Muscle layer of colon (tissue), 2 donors: ENCODE results near the gene TSPAN6.

ENCODE experiments used
- H3K27ac ChIP-seq: one replicate; pipeline ENCODE4 v1.7.0; 2013; ENCODE audit warnings: low read depth, mild to moderate bottlenecking, low read length, moderate library complexity
- H3K27me3 ChIP-seq, 2 donors: one replicate each; pipeline ENCODE4 v1.7.0; 2013; ENCODE audit warnings: low read length in 2 of 2, mild to moderate bottlenecking in 2 of 2; ENCODE audit not compliant: insufficient read depth in 2 of 2, control insufficient read depth in 1 of 2
- H3K36me3 ChIP-seq: one replicate; pipeline ENCODE4 v1.7.0; 2013; ENCODE audit warnings: mild to moderate bottlenecking, low read length; ENCODE audit not compliant: insufficient read depth
- H3K4me1 ChIP-seq: one replicate; pipeline ENCODE4 v1.7.0; 2013; ENCODE audit warnings: mild to moderate bottlenecking, low read length; ENCODE audit not compliant: insufficient read depth
- H3K4me3 ChIP-seq, 2 donors: one replicate each; pipeline ENCODE4 v1.7.0; 2013; ENCODE audit warnings: low read length in 2 of 2, low read depth in 1 of 2, mild to moderate bottlenecking in 1 of 2, moderate library complexity in 1 of 2
- H3K9ac ChIP-seq: one replicate; pipeline ENCODE4 v1.7.0; 2013; ENCODE audit warnings: low read length
- H3K9me3 ChIP-seq: one replicate; pipeline ENCODE4 v1.7.0; 2013; ENCODE audit warnings: mild to moderate bottlenecking, low read length
- donor health status: abdominal sarcoma.
- donor health status: Adenocarcinoma of cecum.

TSPAN6 gene

GRCh38 chrX:100645106-100645505, 8.5 kb upstream of the TSPAN6 start:
- no peak overlapping the region for H3K4me3 ChIP-seq
- H3K36me3 ChIP-seq: no peaks in the 10 kb centered on the region
- no peaks in the 10 kb centered on the region for H3K4me1 ChIP-seq
- no peaks in the 10 kb centered on the region for H3K9me3 ChIP-seq
- H3K27me3 ChIP-seq: peaks cover 0 to 13% of the 10 kb centered on the region in 2 donors
- no peak overlapping the region for H3K9ac ChIP-seq
- no peak overlapping the region for H3K27ac ChIP-seq

DNA sequence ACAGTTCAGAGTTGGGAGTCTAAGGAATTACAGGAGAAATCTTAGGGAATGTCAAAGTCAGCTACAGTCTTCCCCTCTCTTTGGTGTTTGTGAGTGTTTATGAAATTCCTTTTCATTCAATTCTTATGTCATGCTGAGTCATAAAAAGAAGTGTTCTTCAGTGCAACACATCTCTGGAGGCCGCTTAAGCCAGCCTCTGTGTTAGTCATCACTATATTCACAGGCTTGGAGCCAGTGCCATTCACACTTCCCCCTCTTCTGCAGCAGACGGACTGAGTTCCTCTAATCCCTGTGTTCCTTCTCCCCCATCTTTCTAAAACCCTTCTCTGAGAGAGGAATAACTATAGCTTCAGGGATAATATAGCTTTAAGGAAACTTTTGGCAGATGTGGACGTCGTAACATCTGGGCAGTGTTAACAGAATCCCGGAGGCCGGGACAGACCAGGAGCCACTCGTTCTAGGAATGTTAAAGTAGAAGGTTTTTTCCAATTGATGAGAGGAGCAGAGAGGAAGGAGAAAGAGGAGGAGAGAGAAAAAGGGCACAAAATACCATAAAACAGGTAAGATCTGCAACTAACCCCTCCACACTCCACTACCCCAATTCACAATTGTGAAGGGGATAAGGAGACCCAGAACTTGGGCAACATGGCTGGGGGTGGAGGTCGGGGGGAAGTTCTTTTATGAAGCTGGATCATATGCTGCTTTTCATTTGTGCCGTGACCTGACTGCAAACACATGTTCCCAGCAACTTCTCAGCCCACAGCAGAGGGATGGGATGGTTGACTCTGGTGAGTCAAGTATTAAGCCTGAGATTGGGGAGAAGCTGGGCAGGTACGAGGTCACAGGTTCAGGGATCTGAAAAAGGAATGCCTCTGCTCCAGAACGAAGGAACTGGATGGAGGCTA, 7.6 kb upstream of the TSPAN6 start, which contains the start of gene SRPX2:
Gene SRPX2, plus strand, starts transcription at position 244 of the 905 bp plus-strand sequence. CDS start 2,124 bp downstream, outside the sequence.
- H3K4me3 ChIP-seq: no peak within 1 kb of the TSS
- no peak within 1 kb of the TSS for H3K27ac ChIP-seq
- H3K9ac ChIP-seq: no peak within 1 kb of the TSS
- peaks cover 0 to 13% of the 10 kb centered on the region in 2 donors for H3K27me3 ChIP-seq
- H3K36me3 ChIP-seq: no peaks in the 10 kb centered on the region
- no peaks in the 10 kb centered on the region for H3K9me3 ChIP-seq
- H3K4me1 ChIP-seq: no peaks in the 10 kb centered on the region

DNA sequence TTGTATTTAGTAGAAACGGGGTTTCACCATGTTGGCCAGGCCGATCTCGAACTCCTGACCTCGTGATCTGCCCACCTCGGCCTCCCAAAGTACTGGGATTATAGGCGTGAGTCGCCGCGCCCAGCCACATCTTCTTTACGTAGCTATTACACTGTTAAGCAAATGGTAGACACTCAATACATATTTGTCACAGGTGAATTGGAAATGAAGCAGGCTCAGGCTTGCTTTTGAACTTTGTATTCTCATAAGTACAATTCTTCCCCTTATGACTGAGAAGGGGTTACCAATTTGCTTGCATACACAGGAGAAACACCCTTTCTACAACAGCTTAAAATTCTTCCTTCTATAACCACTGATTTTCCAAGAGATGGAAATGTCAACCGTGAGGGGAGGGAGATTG, 6.6 kb upstream of the TSPAN6 start:
- no peak overlapping the region for H3K27ac ChIP-seq
- H3K9ac ChIP-seq: no peak overlapping the region
- H3K27me3 ChIP-seq: peaks cover 0 to 13% of the 10 kb centered on the region in 2 donors
- H3K36me3 ChIP-seq: no peaks in the 10 kb centered on the region
- no peak overlapping the region for H3K4me3 ChIP-seq
- no peaks in the 10 kb centered on the region for H3K4me1 ChIP-seq
- H3K9me3 ChIP-seq: no peaks in the 10 kb centered on the region

DNA sequence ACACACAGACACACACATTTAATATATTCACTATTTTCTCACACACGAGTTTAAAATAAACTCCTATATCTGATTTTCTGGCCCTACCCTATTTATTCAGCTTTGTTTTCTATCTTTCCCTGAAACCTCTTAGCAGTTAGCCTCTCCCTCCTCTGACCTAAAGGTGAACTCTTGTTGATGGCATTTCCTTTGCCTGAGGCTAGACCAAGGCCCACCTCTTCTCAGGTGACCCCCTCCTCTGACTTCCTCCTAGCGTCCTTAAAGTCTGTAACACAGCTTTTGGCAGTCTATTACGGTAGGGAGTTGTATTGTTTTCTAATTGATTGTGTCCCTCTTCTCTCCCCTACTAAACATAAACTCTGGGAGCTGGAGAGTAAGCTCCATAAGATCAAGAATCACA, 5.7 kb upstream of the TSPAN6 start:
- no peaks in the 10 kb centered on the region for H3K9me3 ChIP-seq
- H3K9ac ChIP-seq: no peak overlapping the region
- H3K36me3 ChIP-seq: no peaks in the 10 kb centered on the region
- H3K4me3 ChIP-seq: no peak overlapping the region
- H3K27me3 ChIP-seq: peaks cover 0 to 13% of the 10 kb centered on the region in 2 donors
- H3K27ac ChIP-seq: no peak overlapping the region
- no peaks in the 10 kb centered on the region for H3K4me1 ChIP-seq

DNA sequence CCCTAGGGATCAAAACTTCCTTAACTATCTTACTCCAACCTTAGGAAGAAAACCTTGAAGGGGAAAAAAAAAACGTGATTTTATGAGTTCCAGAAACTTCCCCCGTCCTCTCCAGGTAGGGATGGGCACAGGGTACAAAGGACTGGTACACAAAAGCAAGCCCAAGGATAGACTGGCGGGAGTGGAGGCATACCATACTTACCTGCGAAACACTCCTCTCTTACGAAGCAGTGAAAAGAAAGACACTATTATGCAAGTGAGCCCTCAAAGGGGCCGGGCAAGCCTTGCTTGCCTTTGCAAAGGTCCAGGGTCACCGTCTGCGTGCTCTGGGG, 651 bp downstream of the TSPAN6 start:
- no peak overlapping the region for H3K9ac ChIP-seq
- H3K27ac ChIP-seq: no peak overlapping the region
- H3K9me3 ChIP-seq: no peaks in the 10 kb centered on the region
- H3K4me3 ChIP-seq: peak overlapping the region in 1 of 2 donors; percentile 59
- H3K36me3 ChIP-seq: no peaks in the 10 kb centered on the region
- no peaks in the 10 kb centered on the region for H3K4me1 ChIP-seq
- peaks cover 0 to 5% of the 10 kb centered on the region in 2 donors for H3K27me3 ChIP-seq

DNA sequence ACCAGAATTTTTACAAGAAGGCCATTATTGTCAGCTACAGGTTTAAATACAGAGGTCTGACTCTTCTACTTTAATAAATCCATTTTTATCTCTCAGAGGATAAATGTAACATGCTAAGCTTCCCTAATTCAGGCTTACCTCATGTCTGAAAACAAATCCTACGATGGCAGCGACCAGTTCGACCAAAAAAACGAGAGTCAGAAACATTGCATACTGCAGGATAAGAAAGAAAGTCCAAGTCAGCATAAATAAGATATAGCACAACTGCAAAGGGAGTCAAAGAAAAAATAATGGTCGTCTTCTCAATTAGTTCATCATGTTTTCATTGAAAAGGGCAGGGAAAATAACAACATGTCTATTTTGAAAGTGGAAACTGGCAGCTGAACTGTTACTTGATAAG, 1.6 kb downstream of the TSPAN6 start:
- H3K4me3 ChIP-seq: no peak overlapping the region
- H3K9ac ChIP-seq: no peak overlapping the region
- peaks cover 0 to 5% of the 10 kb centered on the region in 2 donors for H3K27me3 ChIP-seq
- H3K4me1 ChIP-seq: no peaks in the 10 kb centered on the region
- no peaks in the 10 kb centered on the region for H3K36me3 ChIP-seq
- H3K27ac ChIP-seq: no peak overlapping the region
- H3K9me3 ChIP-seq: no peaks in the 10 kb centered on the region

DNA sequence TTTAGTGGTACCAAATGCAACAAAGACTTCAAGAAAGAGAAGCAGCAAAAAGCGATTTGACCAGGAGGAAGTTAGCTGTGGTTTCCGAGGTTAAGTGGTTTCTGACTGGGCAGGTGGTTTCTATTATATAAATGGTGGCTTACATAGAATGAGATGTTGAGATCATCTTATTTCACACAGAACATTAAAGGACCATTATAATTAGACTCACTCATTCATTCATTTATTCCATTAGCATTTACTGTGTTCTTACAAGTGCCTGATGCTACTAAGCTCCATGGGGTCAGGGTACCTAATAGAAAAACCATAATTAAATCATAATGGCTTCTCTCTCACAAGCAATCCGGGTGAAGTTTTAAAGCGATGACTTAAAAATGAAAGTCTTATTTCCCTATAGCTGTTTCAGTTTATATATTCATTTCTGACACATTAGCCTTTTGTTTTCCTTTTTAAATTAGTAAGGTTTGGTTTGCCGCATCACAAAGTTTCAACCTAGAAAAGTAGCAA, 10.6 kb downstream of the TSPAN6 start:
- H3K27me3 ChIP-seq: no peaks in the 10 kb centered on the region

DNA sequence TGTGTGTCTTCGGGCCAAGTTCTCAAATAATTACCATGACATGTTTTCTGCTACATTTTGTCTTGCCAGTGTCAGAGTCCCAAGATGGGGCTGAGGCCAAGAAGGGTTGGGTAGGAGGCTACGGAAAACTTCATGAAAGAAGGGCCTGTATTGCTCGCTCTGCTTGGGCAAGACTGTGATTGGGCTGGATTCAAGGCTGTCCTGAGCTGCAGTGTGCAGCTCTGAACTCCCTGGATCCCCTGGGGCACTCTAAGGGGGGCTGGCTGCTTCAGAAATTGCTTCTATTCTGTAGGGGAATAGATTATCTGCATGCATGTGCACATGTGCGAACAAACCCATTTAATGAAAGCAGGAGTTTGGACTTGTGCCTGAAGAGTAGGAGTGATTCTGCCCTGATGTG, 13.6 kb downstream of the TSPAN6 start:
- no peaks in the 10 kb centered on the region for H3K27me3 ChIP-seq
- no peaks in the 10 kb centered on the region for H3K9me3 ChIP-seq
- H3K4me3 ChIP-seq: no peak overlapping the region
- no peaks in the 10 kb centered on the region for H3K36me3 ChIP-seq
- no peak overlapping the region for H3K27ac ChIP-seq
- H3K9ac ChIP-seq: no peak overlapping the region
- no peaks in the 10 kb centered on the region for H3K4me1 ChIP-seq

More for the DNA sequence above, 10.6 kb downstream of the TSPAN6 start:
- H3K9me3 ChIP-seq: no peaks in the 10 kb centered on the region
- no peaks in the 10 kb centered on the region for H3K4me1 ChIP-seq
- H3K4me3 ChIP-seq: no peak overlapping the region
- H3K27ac ChIP-seq: no peak overlapping the region
- no peaks in the 10 kb centered on the region for H3K36me3 ChIP-seq
- H3K9ac ChIP-seq: no peak overlapping the region

DNA sequence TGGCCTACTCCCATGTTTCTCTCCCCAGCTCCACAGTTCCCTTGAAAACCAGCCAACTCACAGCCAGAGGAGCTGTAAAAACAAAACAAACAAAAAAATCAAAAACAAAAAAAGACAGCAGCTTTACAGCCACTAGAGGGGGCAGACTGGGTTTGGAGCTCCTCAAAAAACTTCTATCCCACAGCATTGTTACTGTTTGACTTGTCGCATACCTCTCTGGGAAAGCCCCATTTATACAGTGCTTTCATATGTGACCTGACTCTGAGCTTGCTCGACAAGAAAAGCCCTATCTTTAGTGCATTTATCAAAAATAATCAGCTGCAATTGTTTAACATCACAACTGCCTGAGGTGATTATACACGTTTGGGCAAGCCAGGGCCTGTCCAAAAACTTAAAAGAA, 21.6 kb downstream of the TSPAN6 start:
- Histone ChIP-seq H3K27ac (no peak overlapping the region), H3K36me3 (no peaks in the 10 kb centered on the region), H3K4me1 (no peaks in the 10 kb centered on the region), H3K27me3 (no peaks in the 10 kb centered on the region), H3K9ac (no peak overlapping the region), H3K4me3 (no peak overlapping the region), H3K9me3 (no peaks in the 10 kb centered on the region)

DNA sequence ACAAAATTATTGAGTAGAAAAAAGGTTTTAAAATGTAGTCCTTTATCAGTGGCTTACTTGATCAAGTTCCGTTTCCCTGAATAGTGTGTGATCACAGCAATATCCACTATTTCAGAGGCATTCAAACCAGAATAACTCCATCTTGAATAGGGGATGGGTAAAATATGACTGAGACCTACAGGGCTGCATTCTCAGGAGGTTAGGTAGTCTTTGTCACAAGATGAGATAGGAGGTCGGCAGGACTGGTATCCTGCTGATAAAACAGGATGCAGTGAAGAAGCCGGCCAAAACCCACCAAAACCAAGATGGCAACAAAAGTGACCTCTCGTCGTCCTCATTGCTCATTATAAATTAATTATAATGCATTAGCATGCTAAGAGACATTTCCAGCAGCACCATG, 24.7 kb downstream of the TSPAN6 start:
- Histone ChIP-seq H3K4me3 (no peak overlapping the region), H3K27me3 (no peaks in the 10 kb centered on the region), H3K9ac (no peak overlapping the region), H3K4me1 (no peaks in the 10 kb centered on the region), H3K36me3 (no peaks in the 10 kb centered on the region), H3K27ac (no peak overlapping the region), H3K9me3 (no peaks in the 10 kb centered on the region)

DNA sequence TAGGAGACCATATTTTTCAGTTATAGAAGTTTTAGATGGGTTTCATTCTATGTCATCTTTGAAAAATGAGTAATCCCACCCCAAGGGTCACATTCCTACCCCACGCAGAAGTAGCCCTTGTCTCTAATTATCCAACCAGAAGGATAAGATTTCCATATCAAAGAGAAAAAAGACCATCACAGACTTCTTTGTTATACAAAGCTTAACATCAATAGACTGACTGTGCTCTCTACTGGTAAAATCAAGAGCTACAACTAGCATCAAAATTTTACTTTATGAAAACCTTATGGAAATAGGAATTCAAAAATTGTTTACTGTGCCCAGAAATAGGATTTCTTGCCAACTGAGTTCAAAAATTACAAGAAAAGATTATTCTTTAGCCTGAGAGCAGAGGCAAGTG, 27.0 kb downstream of the TSPAN6 start:
- H3K4me1 ChIP-seq: no peaks in the 10 kb centered on the region
- no peak overlapping the region for H3K27ac ChIP-seq
- no peak overlapping the region for H3K4me3 ChIP-seq
- H3K9me3 ChIP-seq: no peaks in the 10 kb centered on the region
- H3K9ac ChIP-seq: no peak overlapping the region
- H3K36me3 ChIP-seq: no peaks in the 10 kb centered on the region
- no peaks in the 10 kb centered on the region for H3K27me3 ChIP-seq

DNA sequence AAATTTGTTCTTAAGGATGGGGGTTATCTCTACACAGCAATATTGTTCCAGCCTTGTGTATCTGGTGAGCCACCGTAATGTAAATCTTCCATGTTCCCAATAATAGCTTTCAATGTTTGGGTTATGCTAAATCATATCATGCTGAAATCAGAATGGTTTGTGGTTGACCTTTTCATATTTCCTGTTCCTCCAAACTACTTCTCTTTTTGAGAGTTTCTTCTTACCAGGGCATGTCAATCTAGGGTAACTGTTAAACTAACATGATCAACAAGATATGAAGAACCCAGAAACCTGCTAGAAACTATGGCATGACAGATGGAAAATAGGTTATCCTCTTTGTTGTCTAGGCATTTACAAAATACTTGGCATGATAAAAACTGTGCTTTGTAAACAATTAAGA, 29.9 kb downstream of the TSPAN6 start:
- Histone ChIP-seq H3K4me3 (no peak overlapping the region), H3K4me1 (no peaks in the 10 kb centered on the region), H3K27me3 (no peaks in the 10 kb centered on the region)

More for the DNA sequence above, 29.9 kb downstream of the TSPAN6 start:
- H3K9ac ChIP-seq: no peak overlapping the region
- H3K9me3 ChIP-seq: no peaks in the 10 kb centered on the region
- H3K36me3 ChIP-seq: no peaks in the 10 kb centered on the region
- H3K27ac ChIP-seq: no peak overlapping the region
